NAMALWA (cell line): ENCODE measurements around the gene FASN.

Source experiments
- DNase-seq: peaks from one replicate; pipeline ENCODE4 v3.0.0-alpha.2; 2015; ENCODE audit warnings: low spot score

Gene FASN

GRCh38 chr17:82055965-82056728, 41.9 kb downstream of the FASN start:
- DNase-seq = no peak

DNA sequence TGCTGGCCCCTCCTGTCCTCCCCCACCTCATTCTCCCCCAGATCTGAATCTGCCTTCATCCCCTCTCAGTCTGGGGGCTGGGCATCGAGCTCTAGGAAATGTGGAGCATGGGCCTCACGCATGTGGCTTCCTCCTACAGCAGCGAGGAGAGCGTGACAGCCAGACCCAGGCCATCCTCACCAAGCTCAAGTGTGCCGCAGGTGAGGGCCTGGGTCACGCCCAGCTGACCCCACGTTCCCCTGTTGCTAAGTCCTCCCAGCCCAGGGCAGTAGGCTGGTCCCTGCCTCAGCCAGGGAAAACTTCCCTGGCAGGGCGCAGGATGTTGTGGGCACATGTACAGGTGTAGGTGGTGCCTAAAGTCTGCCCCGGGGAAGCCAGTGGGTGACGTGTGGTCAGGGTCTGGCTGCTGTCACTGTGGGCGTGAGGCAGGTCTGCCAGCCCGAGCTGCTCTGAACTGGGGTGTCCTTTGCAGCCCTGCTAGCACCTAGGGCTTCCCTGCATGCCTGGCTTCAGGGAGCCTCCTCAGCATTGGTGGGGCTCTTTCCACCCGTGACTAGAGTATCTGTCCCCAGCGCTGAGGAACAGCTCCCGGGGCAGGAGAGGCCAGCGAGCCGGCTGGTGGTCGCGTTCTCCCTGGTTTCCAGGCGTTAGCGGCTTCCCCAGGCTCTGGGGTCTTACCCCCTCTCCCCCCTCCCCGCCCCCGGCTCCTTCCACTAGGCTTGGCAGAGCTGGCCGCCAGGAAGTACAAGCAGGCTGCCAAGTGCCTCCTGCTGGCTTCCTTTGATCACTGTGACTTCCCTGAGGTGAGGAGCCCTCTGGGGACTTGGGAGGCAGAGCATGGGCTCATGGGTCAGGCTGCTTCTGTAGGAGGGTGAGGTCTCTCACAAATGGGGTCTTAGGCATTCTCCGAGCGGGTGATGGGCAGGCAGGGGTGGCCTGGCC, 42.7 kb downstream of the FASN start:
- DNase-seq = no peak

GRCh38 chr17:82054351-82055022, 43.5 kb downstream of the FASN start:
- DNase-seq = no peak

GRCh38 chr17:82053556-82054263, 44.3 kb downstream of the FASN start:
- DNase-seq = no peak

- DNase-seq = no peak
Observed at GRCh38 chr17:82053130-82053529, 44.9 kb downstream of the FASN start.

GRCh38 chr17:82052638-82053059, 45.4 kb downstream of the FASN start:
- DNase-seq = no peak

DNA sequence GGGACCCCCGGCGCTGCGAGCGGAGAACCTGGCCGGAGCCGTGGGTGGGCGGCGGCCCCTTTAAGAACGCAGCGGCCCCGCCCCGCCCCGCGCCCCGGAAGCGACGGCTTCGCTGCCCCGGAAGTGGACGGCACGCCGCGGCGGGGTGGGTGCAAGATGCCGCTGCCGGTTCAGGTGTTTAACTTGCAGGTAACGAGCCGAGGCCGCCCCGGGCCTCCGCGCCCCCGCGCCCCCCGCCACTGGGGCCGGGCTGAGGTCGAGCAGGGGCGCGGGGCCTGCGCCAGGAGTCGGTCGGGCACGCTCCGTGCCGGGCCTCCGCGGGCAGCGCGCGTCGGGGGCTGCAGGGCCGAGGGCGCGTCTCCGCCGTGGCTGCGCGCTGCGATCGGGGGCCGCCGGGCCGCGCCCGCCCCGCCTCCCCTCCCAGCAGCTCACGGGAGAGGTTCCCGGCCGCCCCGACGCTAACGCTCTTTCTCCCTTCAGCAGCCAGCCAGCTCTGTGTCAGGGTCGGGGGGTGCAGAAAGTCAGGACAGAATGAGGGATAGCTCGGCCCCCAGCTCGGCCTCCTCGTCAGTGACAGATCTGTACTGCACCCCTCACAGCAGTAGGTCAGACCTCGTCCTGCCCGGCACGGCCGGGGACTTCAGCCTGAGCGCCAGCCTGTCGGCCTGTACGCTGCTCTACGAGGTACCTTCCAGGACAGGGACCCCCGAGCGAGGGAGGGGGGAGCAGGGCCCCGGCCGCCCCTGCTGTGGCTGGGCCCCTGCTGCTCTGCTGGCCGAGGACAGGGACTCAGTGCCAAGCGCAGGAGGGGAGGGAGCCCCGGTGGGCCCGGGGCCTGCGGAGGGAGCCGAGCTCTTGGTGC, 46.0 kb downstream of the FASN start, which contains the start of the genes GPS1 and RFNG:
Gene GPS1 (plus strand): TSS at position 123 of the 862 bp plus-strand sequence. CDS start 34 bp downstream, at position 157.
Gene RFNG (minus strand): TSS at position 36 of the 862 bp plus-strand sequence. CDS start 45 bp downstream, outside the sequence.
- peak; percentile 66 for DNase-seq

DNA sequence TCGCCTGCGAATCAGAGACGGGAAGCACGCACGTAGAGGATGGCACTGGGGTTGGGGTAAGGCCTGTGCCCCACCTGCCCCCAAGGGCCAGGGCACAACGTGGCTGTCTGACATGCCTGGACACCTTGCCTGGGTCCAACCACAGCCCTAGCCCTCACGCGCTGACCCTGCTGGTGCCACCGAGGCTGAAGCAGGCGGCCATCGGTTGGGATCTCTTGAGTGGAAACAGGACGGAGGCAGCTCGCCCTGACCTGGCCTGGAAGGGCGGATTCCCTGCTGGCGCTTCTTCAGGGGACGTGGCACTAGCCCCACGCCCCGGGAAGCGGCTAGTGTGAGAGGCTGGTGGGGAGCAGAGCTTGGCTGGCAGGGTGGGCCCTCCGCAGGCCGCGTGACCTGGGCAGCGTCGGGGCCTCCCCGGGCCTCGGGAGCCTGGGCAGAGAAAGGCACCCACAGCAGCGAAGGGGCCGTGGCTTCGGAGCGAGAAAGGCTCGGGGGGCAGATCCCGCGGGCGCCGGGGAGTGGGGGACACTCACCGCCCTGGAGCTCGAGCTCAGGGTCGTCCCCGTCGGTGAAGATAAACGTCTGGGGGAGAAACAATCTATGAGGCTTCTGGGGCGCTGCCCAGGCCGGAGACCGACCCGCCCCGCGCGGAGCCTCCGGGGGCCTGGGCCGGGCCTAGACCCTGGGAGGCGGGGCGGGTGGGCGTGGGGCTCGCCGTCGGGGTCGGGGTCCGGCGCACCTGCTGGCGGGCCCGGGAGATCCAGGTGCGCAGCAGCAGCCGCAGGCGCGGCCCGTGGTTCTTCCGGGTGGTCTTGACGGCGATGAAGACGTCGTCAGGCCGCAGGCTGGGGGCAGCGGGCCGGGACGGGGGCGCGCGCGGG, 47.0 kb downstream of the FASN start:
- DNase-seq = no peak

DNA sequence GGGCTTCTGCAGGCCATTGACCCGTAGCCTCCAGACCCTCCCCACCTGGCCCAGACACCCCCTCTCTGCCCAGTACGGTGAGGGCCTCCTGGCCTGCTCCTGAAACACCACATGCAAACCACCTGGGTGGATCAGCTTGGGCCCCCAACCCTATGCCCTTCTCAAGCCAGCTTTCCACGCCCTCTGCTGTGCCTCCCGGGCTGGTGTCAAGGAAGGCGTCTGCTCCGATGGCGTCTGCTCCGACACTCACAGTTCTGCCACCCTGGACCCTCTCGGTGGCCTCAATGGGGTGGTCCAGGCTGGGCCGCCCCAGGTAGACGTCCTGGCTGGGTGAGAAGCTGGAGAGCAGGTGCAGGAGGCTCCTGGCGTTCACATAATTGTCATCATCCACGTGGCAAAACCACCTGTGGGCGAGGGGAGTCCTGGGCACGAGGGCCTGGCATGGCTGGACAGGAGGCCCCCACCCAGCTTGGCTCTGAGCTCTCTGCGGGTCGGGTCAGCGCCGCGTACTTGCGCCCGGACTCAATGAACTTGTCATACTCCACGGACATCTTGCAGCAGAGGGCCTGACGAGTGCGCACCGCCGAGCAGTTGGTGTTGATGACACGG, 47.8 kb downstream of the FASN start:
- DNase-seq = no peak

DNA sequence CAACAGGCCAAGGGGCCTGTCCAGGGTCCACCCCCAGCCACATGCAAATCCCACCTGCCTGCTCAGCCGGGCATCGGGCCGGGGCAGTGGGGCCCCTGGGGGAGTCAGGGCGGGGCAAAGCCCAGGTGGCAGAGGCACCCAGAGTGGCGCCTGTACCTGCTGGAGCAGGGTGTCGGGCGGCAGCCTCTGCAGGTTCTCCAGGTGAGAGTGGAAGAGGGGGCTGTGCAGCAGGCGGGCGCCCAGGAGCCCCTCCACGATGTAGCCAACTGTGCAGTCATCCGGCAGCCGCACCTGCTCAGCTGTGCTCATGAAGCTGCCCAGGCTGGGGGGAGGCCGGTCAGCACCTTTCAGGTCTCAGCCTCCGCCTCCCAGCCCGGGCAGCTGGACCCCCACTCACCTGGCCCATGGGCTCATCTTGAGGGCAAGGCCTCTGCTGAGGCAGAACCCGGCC, 48.5 kb downstream of the FASN start:
- DNase-seq = no peak

DNA sequence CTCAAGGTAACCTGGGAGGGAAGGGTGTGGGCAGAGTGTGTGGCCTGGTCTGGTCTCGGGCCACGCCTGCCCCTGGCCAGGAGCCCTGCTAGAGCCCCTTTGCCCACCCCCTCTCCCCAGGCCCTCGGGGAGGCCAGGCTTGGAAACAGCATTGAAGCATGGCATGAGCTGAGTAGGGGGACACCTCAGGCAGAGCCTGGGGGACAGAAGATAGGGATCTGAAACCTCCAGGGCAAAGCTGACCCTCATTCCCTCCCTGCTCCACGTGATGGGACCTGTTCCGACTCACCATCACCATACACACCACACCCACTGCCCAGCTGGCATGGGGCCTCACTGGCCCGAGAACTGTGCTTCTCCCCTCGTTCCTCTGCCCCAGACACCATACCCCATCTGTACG, 48.9 kb downstream of the FASN start:
- no peak for DNase-seq

DNA sequence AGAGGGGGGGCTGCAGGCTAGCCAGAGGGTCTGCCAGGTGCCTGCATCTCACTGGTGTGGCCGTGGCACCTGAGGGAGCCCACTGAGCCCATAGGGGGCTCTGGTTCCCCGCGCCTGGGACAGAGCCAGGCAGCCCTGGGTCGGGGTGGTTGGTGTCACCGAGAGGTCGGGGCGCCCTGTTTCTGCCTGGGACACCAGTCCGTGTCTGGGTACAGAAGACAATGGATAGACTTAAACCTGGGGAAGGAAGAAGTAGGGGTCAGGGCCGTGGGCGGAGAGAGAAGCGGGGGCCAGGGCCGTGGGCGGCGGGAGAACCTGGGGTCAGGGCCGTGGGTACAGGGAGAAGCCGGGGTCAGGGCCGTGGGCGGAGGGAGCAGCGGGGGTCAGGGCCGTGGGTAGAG, 49.5 kb downstream of the FASN start:
- DNase-seq = no peak

DNA sequence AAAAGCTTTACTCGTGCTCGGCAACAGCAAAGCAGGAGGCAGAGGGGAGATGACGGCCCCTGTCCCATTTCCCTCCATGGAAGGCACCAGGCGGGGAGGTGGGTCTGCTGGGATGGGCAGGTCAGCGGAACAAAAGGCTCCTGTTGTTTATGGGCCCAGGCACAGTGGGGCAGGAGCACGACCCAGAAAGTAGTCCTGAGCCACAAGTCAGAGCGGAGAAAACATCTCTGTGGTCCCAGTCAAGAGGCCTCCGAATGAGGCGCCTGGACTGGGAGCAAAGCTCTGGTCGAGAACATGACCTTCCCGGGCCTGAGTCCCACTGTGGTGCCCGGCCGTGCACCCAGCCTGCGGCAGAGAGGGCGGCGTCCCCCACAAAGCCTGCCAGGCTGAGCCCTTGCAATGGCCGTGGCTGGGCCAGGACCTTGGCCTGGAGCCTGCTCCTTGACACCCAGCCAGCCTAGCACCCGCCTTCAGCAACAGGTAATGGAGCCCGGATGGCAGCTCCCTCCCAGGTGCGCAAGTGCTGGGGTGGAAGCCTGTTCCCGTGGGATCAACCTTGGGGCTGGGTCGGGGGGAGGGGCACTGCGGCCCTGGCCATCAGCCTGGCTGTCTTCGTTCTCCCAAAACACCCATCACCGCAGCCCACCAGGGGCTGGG, 50.0 kb downstream of the FASN start:
- no peak for DNase-seq

DNA sequence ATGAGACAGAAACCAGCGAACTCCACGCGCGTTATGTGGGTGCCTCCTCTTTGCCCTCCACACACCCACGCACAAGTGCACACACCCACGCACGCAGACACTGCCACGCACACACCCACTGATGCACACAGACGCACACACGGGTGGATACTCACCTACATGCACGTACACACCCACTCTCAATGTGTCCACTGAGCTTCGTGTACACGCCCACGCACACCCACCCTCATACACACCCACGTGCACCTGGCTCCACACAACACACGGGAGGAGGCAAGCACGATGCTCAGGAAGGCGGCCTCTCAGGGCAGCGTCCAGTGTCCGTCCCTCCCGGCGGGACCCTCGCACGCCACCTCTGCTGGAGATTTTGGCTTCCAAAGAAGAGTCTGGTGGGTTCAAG, 50.7 kb downstream of the FASN start:
- no peak for DNase-seq

DNA sequence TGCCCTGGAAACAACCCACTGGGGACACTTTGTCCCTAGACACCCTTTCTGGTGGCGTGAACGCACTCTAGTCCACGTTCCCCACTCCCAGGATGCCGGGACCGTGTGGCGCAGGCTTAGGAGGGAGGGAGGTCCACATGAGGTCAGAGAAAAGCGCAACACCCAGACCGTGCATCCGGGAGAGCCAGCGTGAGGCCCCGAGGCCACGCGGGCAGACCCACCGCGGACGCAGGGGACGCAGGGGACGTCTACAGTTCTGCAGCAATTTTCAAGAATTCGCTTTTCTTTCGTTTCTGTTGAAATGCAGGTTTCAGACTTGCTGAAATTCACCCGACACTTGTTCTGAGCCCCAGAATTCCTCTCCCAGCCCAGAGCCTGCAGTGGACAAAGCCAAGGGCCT, 51.1 kb downstream of the FASN start:
- no peak for DNase-seq

GRCh38 chr17:82045936-82046484, 52.0 kb downstream of the FASN start:
- DNase-seq = no peak

DNA sequence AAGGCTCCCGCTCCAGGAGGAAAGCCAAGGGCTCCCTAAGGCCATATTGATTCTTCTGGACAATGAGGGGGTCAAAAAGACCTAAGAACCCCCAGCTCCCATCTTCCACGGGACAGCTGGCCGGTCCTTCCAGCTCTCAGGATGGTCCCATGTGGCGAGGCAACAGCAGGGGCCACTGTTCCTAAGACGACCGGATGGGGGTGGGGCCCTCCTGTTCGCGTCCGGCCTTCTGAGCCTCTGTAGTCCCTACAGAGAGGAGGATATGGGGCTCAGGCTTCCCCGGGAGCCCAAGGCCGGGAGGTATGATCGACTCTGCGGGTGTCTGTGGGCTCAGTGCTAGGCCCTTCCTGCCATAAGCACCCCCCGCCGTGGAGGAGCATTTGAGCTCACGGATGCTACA, 54.5 kb downstream of the FASN start:
- no peak for DNase-seq

- DNase-seq = no peak
Observed at GRCh38 chr17:82042649-82043048, 55.4 kb downstream of the FASN start.
